Measurements from ENCODE around the gene CMA1. TPM values are rescaled to one million over a fixed set of nuclear protein-coding genes. Genes with fewer than 3 reads are reported as not detected.

The CMA1 gene
- total and polyA plus RNA-seq, 4 donors = 0.81 TPM; not detected in 3

GRCh38 chr14:24542346-24542936 lies 34.4 kb upstream of the CMA1 start:
- no peaks in the 10 kb centered on the region for H3K36me3 ChIP-seq (ENCODE audit: control insufficient read depth in 4 of 4, insufficient read depth in 3 of 4, low read depth in 1 of 4, low read length in 3 of 4)
- H3K9me3 ChIP-seq (ENCODE audit: control insufficient read depth in 4 of 4, low read length in 3 of 4) = peaks cover 0 to 3% (median under 1%) of the 10 kb centered on the region in 4 donors
- H3K4me3 ChIP-seq (ENCODE audit: low read depth in 1 of 3, low read length in 3 of 3) = no peak overlapping the region
- no peak for DNase-seq (ENCODE audit: low spot score)
- TF ChIP-seq, protein P1, sequence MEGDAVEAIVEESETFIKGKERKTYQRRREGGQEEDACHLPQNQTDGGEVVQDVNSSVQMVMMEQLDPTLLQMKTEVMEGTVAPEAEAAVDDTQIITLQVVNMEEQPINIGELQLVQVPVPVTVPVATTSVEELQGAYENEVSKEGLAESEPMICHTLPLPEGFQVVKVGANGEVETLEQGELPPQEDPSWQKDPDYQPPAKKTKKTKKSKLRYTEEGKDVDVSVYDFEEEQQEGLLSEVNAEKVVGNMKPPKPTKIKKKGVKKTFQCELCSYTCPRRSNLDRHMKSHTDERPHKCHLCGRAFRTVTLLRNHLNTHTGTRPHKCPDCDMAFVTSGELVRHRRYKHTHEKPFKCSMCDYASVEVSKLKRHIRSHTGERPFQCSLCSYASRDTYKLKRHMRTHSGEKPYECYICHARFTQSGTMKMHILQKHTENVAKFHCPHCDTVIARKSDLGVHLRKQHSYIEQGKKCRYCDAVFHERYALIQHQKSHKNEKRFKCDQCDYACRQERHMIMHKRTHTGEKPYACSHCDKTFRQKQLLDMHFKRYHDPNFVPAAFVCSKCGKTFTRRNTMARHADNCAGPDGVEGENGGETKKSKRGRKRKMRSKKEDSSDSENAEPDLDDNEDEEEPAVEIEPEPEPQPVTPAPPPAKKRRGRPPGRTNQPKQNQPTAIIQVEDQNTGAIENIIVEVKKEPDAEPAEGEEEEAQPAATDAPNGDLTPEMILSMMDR (IDR thresholded peaks at IDR 0.05; ENCODE audit: low read depth, low read length, missing input control) = no peak
- TF ChIP-seq REST (IDR thresholded peaks at IDR 0.05) = no peak
- no peak for TF ChIP-seq JUND (IDR thresholded peaks at IDR 0.05)
- TF ChIP-seq ZBTB33 (IDR thresholded peaks at IDR 0.05) = no peak
- TF ChIP-seq YY1 (IDR thresholded peaks at IDR 0.05) = no peak
- no peak for TF ChIP-seq SP1 (IDR thresholded peaks at IDR 0.05)
- no peak for TF ChIP-seq TAF1 (conservative IDR thresholded peaks at IDR 0.05)
- TF ChIP-seq RXRA (IDR thresholded peaks at IDR 0.05) = no peak
- TF ChIP-seq FOXA1 (IDR thresholded peaks at IDR 0.05) = no peak
- no peak for TF ChIP-seq EGR1 (IDR thresholded peaks at IDR 0.05; ENCODE audit: low read depth in 2 of 2)
- no peak overlapping the region for H3K9ac ChIP-seq (ENCODE audit: low read depth in 1 of 2, low read length in 2 of 2)
- 87% methylated on average over 2 of the region's 2 CpGs for WGBS
- no peaks in the 10 kb centered on the region for H3K27me3 ChIP-seq (ENCODE audit: control insufficient read depth in 4 of 4, insufficient read depth in 4 of 4, low read length in 3 of 4)
- H3K27ac ChIP-seq (ENCODE audit: low read depth in 1 of 2, low read length in 2 of 2) = no peak overlapping the region
- no peaks in the 10 kb centered on the region for H3K4me1 ChIP-seq (ENCODE audit: control insufficient read depth in 4 of 4, insufficient read depth in 4 of 4, low read length in 3 of 4)

DNA sequence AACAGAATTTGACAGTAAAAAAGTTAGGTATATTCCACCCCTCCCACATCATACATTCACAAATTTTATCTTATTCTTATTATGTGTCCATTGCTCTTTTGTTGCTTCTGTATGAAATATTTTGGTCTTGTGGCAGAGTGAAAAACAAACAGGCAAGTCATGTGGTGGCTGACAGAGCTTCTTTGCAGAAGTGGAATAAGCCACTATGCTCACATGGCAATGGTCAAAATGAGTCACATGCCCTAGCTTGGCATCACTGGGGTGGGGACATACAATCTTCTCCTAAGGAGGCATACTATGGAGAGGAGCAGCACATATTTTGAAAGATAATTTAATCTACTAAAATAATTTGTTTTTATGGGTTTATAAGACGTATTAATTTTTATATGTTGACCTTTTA lies 27.7 kb upstream of the CMA1 start:
- H3K9me3 ChIP-seq (ENCODE audit: control insufficient read depth in 4 of 4, low read length in 3 of 4) = no peaks in the 10 kb centered on the region
- no peaks in the 10 kb centered on the region for H3K4me1 ChIP-seq (ENCODE audit: control insufficient read depth in 4 of 4, insufficient read depth in 4 of 4, low read length in 3 of 4)
- H3K4me3 ChIP-seq (ENCODE audit: low read depth in 1 of 3, low read length in 3 of 3) = no peak overlapping the region
- DNase-seq (ENCODE audit: low spot score) = no peak
- H3K27me3 ChIP-seq (ENCODE audit: control insufficient read depth in 4 of 4, insufficient read depth in 4 of 4, low read length in 3 of 4) = no peaks in the 10 kb centered on the region
- H3K9ac ChIP-seq (ENCODE audit: low read depth in 1 of 2, low read length in 2 of 2) = no peak overlapping the region
- TF ChIP-seq RAD21 (IDR thresholded peaks at IDR 0.05) = no peak
- TF ChIP-seq SP1 (IDR thresholded peaks at IDR 0.05) = no peak
- TF ChIP-seq NR2F2 (IDR thresholded peaks at IDR 0.05) = no peak
- TF ChIP-seq RXRA (IDR thresholded peaks at IDR 0.05) = no peak
- no peak for TF ChIP-seq REST (IDR thresholded peaks at IDR 0.05)
- no peak for TF ChIP-seq TAF1 (conservative IDR thresholded peaks at IDR 0.05)
- no peak for TF ChIP-seq FOXA2 (IDR thresholded peaks at IDR 0.05)
- TF ChIP-seq YY1 (IDR thresholded peaks at IDR 0.05) = no peak
- TF ChIP-seq FOXA1 (IDR thresholded peaks at IDR 0.05) = no peak
- TF ChIP-seq ATF3 (IDR thresholded peaks at IDR 0.05) = no peak
- TF ChIP-seq MAX (IDR thresholded peaks at IDR 0.05) = no peak
- TF ChIP-seq JUND (IDR thresholded peaks at IDR 0.05) = no peak
- no peak for TF ChIP-seq EGR1 (IDR thresholded peaks at IDR 0.05; ENCODE audit: low read depth in 2 of 2)
- 64% methylated on average over 1 of the region's 1 CpG for WGBS
- no peak overlapping the region for H3K27ac ChIP-seq (ENCODE audit: low read depth in 1 of 2, low read length in 2 of 2)
- H3K36me3 ChIP-seq (ENCODE audit: control insufficient read depth in 4 of 4, insufficient read depth in 3 of 4, low read depth in 1 of 4, low read length in 3 of 4) = no peaks in the 10 kb centered on the region

All from liver (tissue), 9 donors.